HL-60 (cell line): Measurements from ENCODE around the gene RFX1.

Source experiments
- GABPA ChIP-seq: IDR thresholded peaks from 2 replicates; pipeline ENCODE4 v1.6.1; 2012; ENCODE audit warnings: low read depth
- POLR2AphosphoS5 ChIP-seq: IDR thresholded peaks from 2 replicates; pipeline ENCODE4 v1.6.1; 2012; ENCODE audit warnings: low read depth
- TF ChIP-seq, protein P1 (sequence below): IDR thresholded peaks from one replicate; pipeline ENCODE4 v1.5.1; 2011; ENCODE audit warnings: low read length, control low read depth, inconsistent platforms; ENCODE audit not compliant: insufficient read depth
- TF ChIP-seq, protein P2 (sequence below): IDR thresholded peaks from 2 replicates; pipeline ENCODE4 v1.6.1; 2012; ENCODE audit warnings: low read depth; ENCODE audit not compliant: insufficient replicate concordance

DNA sequence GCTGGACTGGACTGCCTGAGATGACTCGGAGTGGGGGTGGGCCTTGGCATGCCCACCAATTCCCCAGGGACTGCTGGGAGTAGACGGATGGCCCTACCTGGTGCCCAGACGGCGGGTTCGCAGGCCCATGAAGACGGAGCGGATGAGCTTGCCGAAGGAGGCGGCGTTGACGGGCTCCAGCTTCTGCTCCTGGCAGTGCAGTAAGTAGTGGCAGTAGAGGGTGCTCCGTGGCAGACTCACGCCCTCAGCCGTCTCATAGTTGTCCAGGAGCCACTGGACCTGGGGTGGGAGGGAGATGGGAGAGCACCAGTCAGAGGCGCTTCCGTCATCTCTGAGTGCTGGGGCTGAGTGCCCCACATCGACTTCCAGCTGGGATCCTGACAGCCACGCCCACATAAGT is 36.2 kb downstream of the RFX1 start:
- TF ChIP-seq, protein P1, sequence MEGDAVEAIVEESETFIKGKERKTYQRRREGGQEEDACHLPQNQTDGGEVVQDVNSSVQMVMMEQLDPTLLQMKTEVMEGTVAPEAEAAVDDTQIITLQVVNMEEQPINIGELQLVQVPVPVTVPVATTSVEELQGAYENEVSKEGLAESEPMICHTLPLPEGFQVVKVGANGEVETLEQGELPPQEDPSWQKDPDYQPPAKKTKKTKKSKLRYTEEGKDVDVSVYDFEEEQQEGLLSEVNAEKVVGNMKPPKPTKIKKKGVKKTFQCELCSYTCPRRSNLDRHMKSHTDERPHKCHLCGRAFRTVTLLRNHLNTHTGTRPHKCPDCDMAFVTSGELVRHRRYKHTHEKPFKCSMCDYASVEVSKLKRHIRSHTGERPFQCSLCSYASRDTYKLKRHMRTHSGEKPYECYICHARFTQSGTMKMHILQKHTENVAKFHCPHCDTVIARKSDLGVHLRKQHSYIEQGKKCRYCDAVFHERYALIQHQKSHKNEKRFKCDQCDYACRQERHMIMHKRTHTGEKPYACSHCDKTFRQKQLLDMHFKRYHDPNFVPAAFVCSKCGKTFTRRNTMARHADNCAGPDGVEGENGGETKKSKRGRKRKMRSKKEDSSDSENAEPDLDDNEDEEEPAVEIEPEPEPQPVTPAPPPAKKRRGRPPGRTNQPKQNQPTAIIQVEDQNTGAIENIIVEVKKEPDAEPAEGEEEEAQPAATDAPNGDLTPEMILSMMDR: no peak
- TF ChIP-seq, protein P2, sequence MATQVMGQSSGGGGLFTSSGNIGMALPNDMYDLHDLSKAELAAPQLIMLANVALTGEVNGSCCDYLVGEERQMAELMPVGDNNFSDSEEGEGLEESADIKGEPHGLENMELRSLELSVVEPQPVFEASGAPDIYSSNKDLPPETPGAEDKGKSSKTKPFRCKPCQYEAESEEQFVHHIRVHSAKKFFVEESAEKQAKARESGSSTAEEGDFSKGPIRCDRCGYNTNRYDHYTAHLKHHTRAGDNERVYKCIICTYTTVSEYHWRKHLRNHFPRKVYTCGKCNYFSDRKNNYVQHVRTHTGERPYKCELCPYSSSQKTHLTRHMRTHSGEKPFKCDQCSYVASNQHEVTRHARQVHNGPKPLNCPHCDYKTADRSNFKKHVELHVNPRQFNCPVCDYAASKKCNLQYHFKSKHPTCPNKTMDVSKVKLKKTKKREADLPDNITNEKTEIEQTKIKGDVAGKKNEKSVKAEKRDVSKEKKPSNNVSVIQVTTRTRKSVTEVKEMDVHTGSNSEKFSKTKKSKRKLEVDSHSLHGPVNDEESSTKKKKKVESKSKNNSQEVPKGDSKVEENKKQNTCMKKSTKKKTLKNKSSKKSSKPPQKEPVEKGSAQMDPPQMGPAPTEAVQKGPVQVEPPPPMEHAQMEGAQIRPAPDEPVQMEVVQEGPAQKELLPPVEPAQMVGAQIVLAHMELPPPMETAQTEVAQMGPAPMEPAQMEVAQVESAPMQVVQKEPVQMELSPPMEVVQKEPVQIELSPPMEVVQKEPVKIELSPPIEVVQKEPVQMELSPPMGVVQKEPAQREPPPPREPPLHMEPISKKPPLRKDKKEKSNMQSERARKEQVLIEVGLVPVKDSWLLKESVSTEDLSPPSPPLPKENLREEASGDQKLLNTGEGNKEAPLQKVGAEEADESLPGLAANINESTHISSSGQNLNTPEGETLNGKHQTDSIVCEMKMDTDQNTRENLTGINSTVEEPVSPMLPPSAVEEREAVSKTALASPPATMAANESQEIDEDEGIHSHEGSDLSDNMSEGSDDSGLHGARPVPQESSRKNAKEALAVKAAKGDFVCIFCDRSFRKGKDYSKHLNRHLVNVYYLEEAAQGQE: no peak
- no peak for TF ChIP-seq POLR2AphosphoS5
- no peak for TF ChIP-seq GABPA
